Mesangial cell (primary cell): Measurements from ENCODE around the gene LTB4R2. TPM values are rescaled to one million over a fixed set of nuclear protein-coding genes. Genes with fewer than 3 reads are reported as not detected.

Experiments
- total RNA-seq: library from RNA; depleted of rRNA; stranded (reverse); fragments of >200 nt; gene quantifications from 2 replicates; pipeline ENCODE4 v1.2.3, GENCODE V29; 2015

The LTB4R2 gene
- total RNA-seq: 1.1 and 1.3 TPM in 2 replicates

GRCh38 chr14:24309538-24310264 is at the start of gene LTB4R2:
Gene LTB4R2 (plus strand): TSS chr14:24310140. CDS start chr14:24310665, 525 bp downstream.

GRCh38 chr14:24262821-24263733 is 46.9 kb upstream of the LTB4R2 start, which contains the start of gene TGM1:
Gene TGM1 (minus strand): TSS chr14:24263177. CDS start chr14:24262352, 825 bp downstream.

GRCh38 chr14:24271134-24271833 is 38.7 kb upstream of the LTB4R2 start, which contains the start of gene RABGGTA:
Gene RABGGTA (minus strand): TSS chr14:24271597. CDS start chr14:24271115, 482 bp downstream.

GRCh38 chr14:24299255-24300191 is 10.4 kb upstream of the LTB4R2 start, which contains the start of the genes DHRS1 and NOP9:
Gene DHRS1 (minus strand): TSS chr14:24299780. CDS start chr14:24299106, 674 bp downstream.
Gene NOP9 (plus strand): TSS chr14:24299850. CDS start chr14:24299955, 105 bp downstream.

GRCh38 chr14:24307575-24308341 is 2.2 kb upstream of the LTB4R2 start, which contains the start of gene CIDEB:
Gene CIDEB (minus strand): TSS chr14:24307977. CDS start chr14:24307858, 119 bp downstream.

GRCh38 chr14:24310646-24311604 is 985 bp downstream of the LTB4R2 start, which contains the start of gene LTB4R:
Gene LTB4R (plus strand): TSS chr14:24311502. CDS start chr14:24315652, 4,150 bp downstream.

GRCh38 chr14:24334431-24335291 is 24.7 kb downstream of the LTB4R2 start, which contains the start of gene ADCY4:
Gene ADCY4 (minus strand): TSS chr14:24335071. CDS start chr14:24334652, 419 bp downstream.

GRCh38 chr14:24339284-24340151 is 29.6 kb downstream of the LTB4R2 start, which contains the start of gene RIPK3:
Gene RIPK3 (minus strand): TSS chr14:24339991. CDS start chr14:24339826, 165 bp downstream.

Other genes with a start within 250 kb of the LTB4R2 start
- gene CPNE6, start 238.6 kb upstream of the LTB4R2 start, total RNA-seq: not detected in 2 replicates
- 65.0 and 80.9 TPM in 2 replicates for gene PCK2, start 215.8 kb upstream of the LTB4R2 start, total RNA-seq
- 38.0 and 68.5 TPM in 2 replicates for gene DCAF11, start 195.4 kb upstream of the LTB4R2 start, total RNA-seq
- 3.4 and 3.5 TPM in 2 replicates for gene NRL, start 195.2 kb upstream of the LTB4R2 start, total RNA-seq
- gene FITM1, start 179.5 kb upstream of the LTB4R2 start, total RNA-seq: 0.13 TPM in 1 of 2 replicates, not detected in the other
- gene PSME1, start 173.9 kb upstream of the LTB4R2 start, total RNA-seq: 139 and 159 TPM in 2 replicates
- 10.3 and 38.1 TPM in 2 replicates for gene EMC9, start 168.5 kb upstream of the LTB4R2 start, total RNA-seq
- 64.3 and 68.9 TPM in 2 replicates for gene PSME2, start 163.5 kb upstream of the LTB4R2 start, total RNA-seq
- 34.9 and 54.6 TPM in 2 replicates for gene RNF31, start 162.6 kb upstream of the LTB4R2 start, total RNA-seq
- 24.6 and 85.1 TPM in 2 replicates for gene IRF9, start 148.9 kb upstream of the LTB4R2 start, total RNA-seq
- gene REC8, start 138.1 kb upstream of the LTB4R2 start, total RNA-seq: 151 and 228 TPM in 2 replicates
- gene IPO4, start 121.3 kb upstream of the LTB4R2 start, total RNA-seq: 50.6 and 80.5 TPM in 2 replicates
- 58.7 and 75.7 TPM in 2 replicates for gene TM9SF1, start 114.7 kb upstream of the LTB4R2 start, total RNA-seq
- gene TSSK4, start 104.4 kb upstream of the LTB4R2 start, total RNA-seq: not detected in 2 replicates
- 20.2 and 24.4 TPM in 2 replicates for gene CHMP4A, start 96.7 kb upstream of the LTB4R2 start, total RNA-seq
- gene MDP1, start 94.1 kb upstream of the LTB4R2 start, total RNA-seq: 5.9 and 16.9 TPM in 2 replicates
- gene NEDD8, start 77.8 kb upstream of the LTB4R2 start, total RNA-seq: 93.6 and 135 TPM in 2 replicates
- 42.7 and 54.6 TPM in 2 replicates for gene GMPR2, start 77.2 kb upstream of the LTB4R2 start, total RNA-seq
- gene TINF2, start 67.5 kb upstream of the LTB4R2 start, total RNA-seq: 44.0 and 47.4 TPM in 2 replicates
- gene TGM1, start 47.0 kb upstream of the LTB4R2 start, total RNA-seq: 0.65 and 0.89 TPM in 2 replicates
- gene RABGGTA, start 38.5 kb upstream of the LTB4R2 start, total RNA-seq: 33.7 TPM in 2 replicates
- 19.7 and 46.5 TPM in 2 replicates for gene DHRS1, start 10.4 kb upstream of the LTB4R2 start, total RNA-seq
- gene NOP9, start 10.3 kb upstream of the LTB4R2 start, total RNA-seq: 18.1 and 23.1 TPM in 2 replicates
- 1.1 and 1.3 TPM in 2 replicates for gene CIDEB, start 2.2 kb upstream of the LTB4R2 start, total RNA-seq
- 0.98 and 1.9 TPM in 2 replicates for gene LTB4R, start 1.4 kb downstream of the LTB4R2 start, total RNA-seq
- 0.16 and 1.5 TPM in 2 replicates for gene ADCY4, start 24.9 kb downstream of the LTB4R2 start, total RNA-seq
- 1.1 and 1.8 TPM in 2 replicates for gene RIPK3, start 29.9 kb downstream of the LTB4R2 start, total RNA-seq
- 15.3 and 30.9 TPM in 2 replicates for gene NFATC4, start 58.0 kb downstream of the LTB4R2 start, total RNA-seq
- gene NYNRIN, start 88.9 kb downstream of the LTB4R2 start, total RNA-seq: 6.7 and 22.6 TPM in 2 replicates
- 0.65 and 1.6 TPM in 2 replicates for gene CBLN3, start 119.5 kb downstream of the LTB4R2 start, total RNA-seq
- gene KHNYN, start 119.8 kb downstream of the LTB4R2 start, total RNA-seq: 30.3 and 36.6 TPM in 2 replicates
- gene SDR39U1, start 132.6 kb downstream of the LTB4R2 start, total RNA-seq: 33.9 and 163 TPM in 2 replicates
- not detected in 2 replicates for gene CMA1, start 198.1 kb downstream of the LTB4R2 start, total RNA-seq